Measurements from ENCODE around the gene CRYL1. TPM values are rescaled to one million over a fixed set of nuclear protein-coding genes. Genes with fewer than 3 reads are reported as not detected.

The CRYL1 gene
- total RNA-seq, 1 experiment from 2014 or later, result 6.7 TPM

- CTCF ChIA-PET, result interaction anchor here (0.7 to 2.1 kb wide), 2 partner anchors 291 kb away, joined by 3 to 12 read pairs; no protein-coding TSS in a partner anchor
- POLR2A ChIA-PET, result no interaction called here
- Histone ChIP-seq H3K4me1 (peaks cover under 1% of the 10 kb centered on the region), H3K4me3 (ENCODE audit: low read depth, low read length) (no peak overlapping the region), H3K27me3 (replicated peaks; ENCODE audit: control insufficient read depth, insufficient read depth, low read length) (no peaks in the 10 kb centered on the region), H3K9me3 (no peaks in the 10 kb centered on the region), H3K36me3 (ENCODE audit: control insufficient read depth, insufficient read depth, low read length) (no peaks in the 10 kb centered on the region)
- Mint-ChIP-seq H3K36me3 (ENCODE audit: insufficient read depth, unreplicated experiment) (no peaks in the 10 kb centered on the region), H3K9me3 (ENCODE audit: unreplicated experiment) (no peaks in the 10 kb centered on the region), H3K4me1 (ENCODE audit: low read depth, unreplicated experiment) (peaks cover 2% of the 10 kb centered on the region), H3K4me3 (ENCODE audit: unreplicated experiment) (no peak overlapping the region), H3K27me3 (ENCODE audit: insufficient read depth, unreplicated experiment) (no peaks in the 10 kb centered on the region), H3K27ac (ENCODE audit: unreplicated experiment) (no peak overlapping the region)
- BruUV-seq (replicated peaks), result no TSS peak
- no peak for DNase-seq
- TF ChIP-seq, protein P1, sequence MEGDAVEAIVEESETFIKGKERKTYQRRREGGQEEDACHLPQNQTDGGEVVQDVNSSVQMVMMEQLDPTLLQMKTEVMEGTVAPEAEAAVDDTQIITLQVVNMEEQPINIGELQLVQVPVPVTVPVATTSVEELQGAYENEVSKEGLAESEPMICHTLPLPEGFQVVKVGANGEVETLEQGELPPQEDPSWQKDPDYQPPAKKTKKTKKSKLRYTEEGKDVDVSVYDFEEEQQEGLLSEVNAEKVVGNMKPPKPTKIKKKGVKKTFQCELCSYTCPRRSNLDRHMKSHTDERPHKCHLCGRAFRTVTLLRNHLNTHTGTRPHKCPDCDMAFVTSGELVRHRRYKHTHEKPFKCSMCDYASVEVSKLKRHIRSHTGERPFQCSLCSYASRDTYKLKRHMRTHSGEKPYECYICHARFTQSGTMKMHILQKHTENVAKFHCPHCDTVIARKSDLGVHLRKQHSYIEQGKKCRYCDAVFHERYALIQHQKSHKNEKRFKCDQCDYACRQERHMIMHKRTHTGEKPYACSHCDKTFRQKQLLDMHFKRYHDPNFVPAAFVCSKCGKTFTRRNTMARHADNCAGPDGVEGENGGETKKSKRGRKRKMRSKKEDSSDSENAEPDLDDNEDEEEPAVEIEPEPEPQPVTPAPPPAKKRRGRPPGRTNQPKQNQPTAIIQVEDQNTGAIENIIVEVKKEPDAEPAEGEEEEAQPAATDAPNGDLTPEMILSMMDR (IDR thresholded peaks at IDR 0.05; ENCODE audit: insufficient read depth in 1 of 2, low read depth in 1 of 2, low read length in 1 of 2, severe bottlenecking in 1 of 2, unreplicated experiment in 1 of 2), result no peak
- intact Hi-C loops (cut with micrococcal nuclease; ENCODE audit: unreplicated experiment), result loop anchor here (10.0 kb wide), 1 partner anchor 383 kb away; no protein-coding TSS in a partner anchor
Observed at GRCh38 chr13:20487927-20488326, 37.7 kb downstream of the CRYL1 start.

DNA sequence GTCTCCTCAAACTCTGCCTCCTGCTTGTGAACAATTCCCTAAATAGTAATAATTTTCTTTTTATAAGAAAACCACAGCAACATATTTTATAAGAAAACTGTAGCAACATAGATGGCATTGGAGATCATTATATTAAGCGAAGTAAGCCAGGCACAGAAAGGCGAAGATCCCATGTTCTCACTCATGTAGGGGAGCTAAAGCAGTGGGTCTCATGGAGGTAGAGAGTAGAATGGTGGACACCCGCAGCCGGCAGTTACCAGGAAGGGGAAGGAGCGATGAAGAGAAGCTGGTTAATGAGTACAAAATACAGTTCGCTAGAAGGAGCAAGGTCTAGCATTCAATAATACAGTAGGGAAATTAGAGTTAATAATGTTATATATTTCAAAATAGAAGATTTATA lies 42.9 kb downstream of the CRYL1 start:
- Mint-ChIP-seq H3K4me3 (ENCODE audit: unreplicated experiment) (no peak overlapping the region), H3K27me3 (ENCODE audit: insufficient read depth, unreplicated experiment) (no peaks in the 10 kb centered on the region), H3K27ac (ENCODE audit: unreplicated experiment) (no peak overlapping the region), H3K9me3 (ENCODE audit: unreplicated experiment) (no peaks in the 10 kb centered on the region), H3K4me1 (ENCODE audit: low read depth, unreplicated experiment) (peaks cover 14% of the 10 kb centered on the region), H3K36me3 (ENCODE audit: insufficient read depth, unreplicated experiment) (no peaks in the 10 kb centered on the region)
- TF ChIP-seq, protein P1 (IDR thresholded peaks at IDR 0.05; ENCODE audit: insufficient read depth in 1 of 2, low read depth in 1 of 2, low read length in 1 of 2, severe bottlenecking in 1 of 2, unreplicated experiment in 1 of 2), result no peak
- intact Hi-C loops (cut with micrococcal nuclease; ENCODE audit: unreplicated experiment), result loop anchor here (10.0 kb wide), 1 partner anchor 378 kb away; no protein-coding TSS in a partner anchor
- BruUV-seq (replicated peaks), result no TSS peak
- no peaks in the 10 kb centered on the region for H3K27me3 ChIP-seq (replicated peaks; ENCODE audit: control insufficient read depth, insufficient read depth, low read length)
- CTCF ChIA-PET, result interaction anchor here (0.9 to 1.6 kb wide), 3 partner anchors 285 to 387 kb away, joined by 3 to 7 read pairs (median 3); no protein-coding TSS in a partner anchor
- POLR2A ChIA-PET, result no interaction called here
- H3K4me1 ChIP-seq, result peaks cover 11% of the 10 kb centered on the region
- H3K9me3 ChIP-seq, result no peaks in the 10 kb centered on the region
- DNase-seq, result no peak
- no peaks in the 10 kb centered on the region for H3K36me3 ChIP-seq (ENCODE audit: control insufficient read depth, insufficient read depth, low read length)
- no peak overlapping the region for H3K4me3 ChIP-seq (ENCODE audit: low read depth, low read length)

GRCh38 chr13:20482275-20482761 lies 43.3 kb downstream of the CRYL1 start:
- Mint-ChIP-seq H3K27ac (ENCODE audit: unreplicated experiment) (no peak overlapping the region), H3K4me1 (ENCODE audit: low read depth, unreplicated experiment) (peaks cover 14% of the 10 kb centered on the region), H3K9me3 (ENCODE audit: unreplicated experiment) (no peaks in the 10 kb centered on the region), H3K36me3 (ENCODE audit: insufficient read depth, unreplicated experiment) (no peaks in the 10 kb centered on the region), H3K4me3 (ENCODE audit: unreplicated experiment) (no peak overlapping the region), H3K27me3 (ENCODE audit: insufficient read depth, unreplicated experiment) (no peaks in the 10 kb centered on the region)
- no TSS peak for BruUV-seq (replicated peaks)
- H3K36me3 ChIP-seq (ENCODE audit: control insufficient read depth, insufficient read depth, low read length), result no peaks in the 10 kb centered on the region
- POLR2A ChIA-PET, result no interaction called here
- CTCF ChIA-PET, result interaction anchor here (0.5 to 1.6 kb wide), 3 partner anchors 285 to 387 kb away, joined by 3 to 7 read pairs (median 4); no protein-coding TSS in a partner anchor
- no peak overlapping the region for H3K4me3 ChIP-seq (ENCODE audit: low read depth, low read length)
- peaks cover 11% of the 10 kb centered on the region for H3K4me1 ChIP-seq
- intact Hi-C loops (cut with micrococcal nuclease; ENCODE audit: unreplicated experiment), result loop anchor here (10.0 kb wide), 1 partner anchor 378 kb away; no protein-coding TSS in a partner anchor
- no peaks in the 10 kb centered on the region for H3K27me3 ChIP-seq (replicated peaks; ENCODE audit: control insufficient read depth, insufficient read depth, low read length)
- TF ChIP-seq, protein P1 (IDR thresholded peaks at IDR 0.05; ENCODE audit: insufficient read depth in 1 of 2, low read depth in 1 of 2, low read length in 1 of 2, severe bottlenecking in 1 of 2, unreplicated experiment in 1 of 2), result no peak
- peak in 1 of 2 experiments; percentile 41 for DNase-seq
- H3K9me3 ChIP-seq, result no peaks in the 10 kb centered on the region

Measured in Caco-2 (cell line).